HG03460 (cell line): ENCODE measurements around the gene NUB1.
A peak's percentile ranks its signal among the peaks of the same experiment; 100 is the strongest.

ENCODE experiments used
- ATAC-seq: cut with Tn5 transposase; IDR thresholded peaks from one replicate; pipeline ENCODE4 v1.9.1; 2021; ENCODE audit not compliant: unreplicated experiment

The NUB1 gene

DNA sequence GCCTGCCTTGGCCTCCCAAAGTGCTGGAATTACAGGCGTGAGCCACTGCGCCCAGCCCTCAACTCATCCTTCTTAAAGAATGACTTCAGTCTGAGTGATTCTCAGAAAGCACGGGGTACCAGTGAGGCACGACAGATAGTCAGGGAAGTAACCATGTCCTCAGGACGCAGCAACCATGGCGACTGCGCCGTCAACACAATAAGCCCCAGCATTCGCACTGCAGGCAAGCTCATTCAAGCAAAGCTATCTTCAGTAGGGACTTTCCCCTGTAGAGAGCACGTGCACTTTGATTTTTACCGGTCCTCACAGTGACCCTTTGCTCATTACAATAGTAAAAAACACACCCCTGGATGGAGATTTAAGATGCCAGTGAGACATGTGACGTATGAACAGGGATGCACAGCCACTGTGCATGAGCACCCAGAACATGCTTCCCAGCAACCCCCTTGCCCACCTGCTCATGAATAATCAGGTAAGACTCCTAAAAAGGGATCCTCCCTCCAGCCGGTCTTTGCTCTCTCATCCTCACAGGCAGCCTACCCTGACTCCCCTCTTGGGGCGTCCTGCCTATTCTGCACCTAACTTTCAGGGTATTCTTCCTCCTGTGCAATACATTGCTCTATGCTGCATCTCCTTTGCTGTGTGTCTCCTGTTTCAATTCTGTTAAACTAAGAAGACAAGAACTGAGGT is 59.2 kb downstream of the NUB1 start:
- ATAC-seq, result peak; percentile 61

DNA sequence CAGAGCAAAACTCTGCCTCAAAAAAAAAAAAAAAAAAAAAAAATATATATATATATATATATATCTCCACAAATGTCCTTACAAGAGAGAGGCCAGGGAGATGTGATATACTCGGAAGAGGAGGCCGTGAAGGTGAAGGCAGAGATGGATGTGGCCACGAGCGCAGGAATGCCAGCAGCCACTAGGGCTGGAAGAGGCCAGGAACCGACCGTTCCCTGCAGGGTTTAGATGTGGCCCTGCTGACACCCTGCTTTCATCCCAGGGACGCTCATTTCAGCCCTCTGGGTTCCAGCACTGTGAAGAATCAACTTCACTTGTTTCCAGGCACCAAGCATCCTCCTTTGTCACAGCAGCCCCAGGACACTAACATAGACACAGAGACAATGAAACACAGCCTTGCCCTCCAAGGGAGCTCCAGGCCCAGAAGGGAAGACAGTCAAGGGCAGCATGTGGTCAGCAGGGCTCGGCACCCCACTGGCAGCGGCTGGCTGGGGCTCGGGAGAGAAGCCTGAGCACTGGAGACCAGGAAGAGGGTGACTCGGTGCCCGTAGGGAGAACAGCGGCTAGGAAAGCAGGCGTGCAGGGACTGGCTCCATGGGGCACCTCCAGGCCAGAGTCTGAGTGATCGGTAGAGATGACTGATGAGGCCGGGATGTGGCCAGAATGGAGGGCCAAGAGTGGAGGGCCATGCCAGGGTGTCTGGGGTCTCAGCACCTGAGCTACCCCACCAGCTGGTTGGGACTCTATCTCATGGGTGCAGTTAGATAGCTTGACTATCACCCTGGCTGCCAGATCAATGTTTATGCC is 60.6 kb downstream of the NUB1 start:
- ATAC-seq, result no peak

DNA sequence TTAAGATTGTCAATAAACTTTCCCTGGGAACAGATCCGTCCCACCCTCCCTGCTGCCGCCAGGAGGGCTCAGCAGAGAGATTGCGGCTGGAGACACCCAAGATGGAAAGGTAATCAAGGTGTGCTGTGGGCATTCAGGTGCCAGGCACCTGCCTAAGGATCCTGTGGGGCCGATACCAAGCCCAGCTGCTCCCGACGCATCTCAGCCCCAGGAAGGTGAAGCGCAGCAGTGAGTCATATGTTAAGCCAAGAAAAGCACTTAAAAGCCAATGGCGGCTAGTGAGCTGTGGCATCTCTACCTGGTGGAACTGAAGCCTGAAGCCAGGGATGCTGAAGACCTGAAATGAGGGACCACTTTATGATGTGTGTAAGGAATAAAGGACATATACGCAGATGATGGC is 62.2 kb downstream of the NUB1 start:
- no peak for ATAC-seq

DNA sequence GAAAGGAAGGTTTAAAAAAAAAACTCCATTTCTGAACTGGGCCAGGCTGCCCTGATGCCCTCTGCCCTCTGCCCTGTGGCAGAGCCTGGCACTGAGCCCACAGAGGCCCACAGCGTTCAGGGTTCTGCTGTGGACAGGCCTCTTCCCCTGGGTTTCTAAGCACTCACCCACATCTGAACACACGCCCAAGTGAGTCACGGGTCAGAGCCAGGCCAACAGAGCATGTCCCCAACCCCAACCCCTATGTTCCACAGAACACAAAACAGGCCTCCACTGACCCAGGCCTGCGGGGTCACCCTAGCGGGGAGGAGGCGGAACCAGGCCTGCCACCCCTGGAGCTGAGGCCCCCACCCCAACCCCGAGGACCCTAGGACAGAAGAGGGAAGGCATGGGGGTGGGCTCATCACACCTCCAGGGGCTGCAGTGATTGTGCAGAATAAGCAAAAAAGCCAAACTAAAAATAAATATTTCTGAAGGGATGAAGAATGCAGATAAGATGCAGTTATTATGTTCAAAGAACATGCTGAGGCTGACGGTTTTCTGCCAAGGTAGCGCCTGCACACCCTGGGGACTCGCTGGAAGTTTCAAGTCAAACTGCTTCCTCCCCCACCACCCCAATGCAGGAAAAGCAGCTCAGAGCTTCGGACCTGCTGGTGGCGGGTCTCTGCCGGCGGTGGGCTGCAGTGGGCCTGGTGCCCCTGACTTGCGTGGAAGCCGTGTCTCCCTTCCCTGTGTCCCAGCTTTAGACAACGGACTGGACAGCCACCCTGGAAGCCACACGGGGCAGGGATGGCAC is 62.8 kb downstream of the NUB1 start:
- ATAC-seq, result no peak

DNA sequence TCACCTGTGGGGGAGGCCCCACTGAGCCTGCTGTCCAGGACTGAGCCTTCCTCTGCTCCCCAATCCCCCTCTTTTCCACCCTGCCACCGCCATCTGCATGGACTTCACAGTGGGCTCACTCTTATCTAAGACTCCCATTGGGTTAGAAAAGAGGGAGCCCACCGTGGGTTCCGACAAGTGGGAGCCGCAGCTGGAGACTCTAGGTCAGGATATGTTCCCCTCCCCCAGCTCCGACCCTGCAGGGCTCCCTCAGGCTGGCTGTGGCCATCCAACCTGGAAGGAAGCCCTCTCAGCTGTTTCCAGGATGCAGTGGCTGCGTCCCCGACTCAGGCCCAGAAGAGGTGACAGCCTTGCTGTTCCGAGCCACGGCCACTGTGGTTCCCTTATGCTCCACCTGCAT is 63.4 kb downstream of the NUB1 start:
- no peak for ATAC-seq

DNA sequence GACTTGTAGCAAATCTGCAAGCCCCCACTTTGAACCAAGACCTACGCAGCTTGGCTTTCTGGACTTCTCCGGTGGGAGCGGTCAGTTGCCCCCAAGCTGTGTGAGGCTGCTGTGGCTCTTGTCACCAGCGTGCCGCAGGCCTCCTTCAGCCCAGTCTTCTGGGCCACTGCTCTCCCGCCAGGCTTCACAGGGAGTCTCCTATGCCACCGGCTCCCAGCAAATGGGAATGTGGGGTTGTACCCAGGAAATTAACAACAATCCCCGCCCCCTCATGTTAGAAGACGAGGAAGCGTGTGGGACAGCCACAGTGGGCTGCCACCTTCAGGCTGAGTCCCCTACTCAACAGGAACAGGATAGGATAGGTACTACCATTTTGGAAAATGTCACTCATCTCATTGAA is 64.0 kb downstream of the NUB1 start:
- ATAC-seq, result no peak

DNA sequence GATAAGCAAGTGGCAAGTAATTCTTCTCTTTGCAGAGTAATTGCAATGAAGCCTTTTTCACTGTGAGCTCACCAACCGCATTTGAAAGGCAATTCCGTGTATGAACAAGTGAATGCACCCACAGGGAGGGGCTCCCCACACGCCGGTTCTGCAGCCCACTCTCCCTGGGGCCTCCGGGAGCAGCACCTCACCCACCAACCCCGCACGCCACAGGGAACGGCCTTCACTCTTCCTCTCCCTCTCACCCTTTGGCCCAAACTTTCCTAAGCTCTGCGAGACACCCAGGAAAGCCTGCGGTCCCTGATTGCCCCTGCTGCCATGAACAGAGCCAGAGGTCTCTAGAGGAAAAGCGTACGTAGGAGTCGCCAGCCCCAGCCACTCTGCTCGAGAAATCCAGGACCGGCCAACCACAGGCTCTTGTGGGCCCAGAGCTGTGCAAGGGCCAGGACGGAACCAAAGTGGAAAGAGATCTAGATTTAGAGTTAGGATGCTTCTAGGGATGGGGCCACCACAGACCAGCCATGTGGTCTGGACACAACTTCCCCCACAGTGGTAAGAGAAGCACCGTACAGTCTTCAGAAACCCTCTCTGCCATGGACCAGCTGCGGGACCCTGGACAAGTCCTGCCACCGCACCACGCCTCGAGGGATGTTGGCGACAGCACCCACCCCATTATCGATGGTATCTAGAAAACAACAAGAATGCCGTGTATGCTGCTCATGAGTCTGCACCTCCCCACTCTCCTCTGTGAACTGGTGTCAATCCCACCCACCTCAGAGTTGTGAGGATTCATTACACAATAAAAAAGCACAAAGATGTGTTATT is 64.7 kb downstream of the NUB1 start:
- ATAC-seq, result no peak

DNA sequence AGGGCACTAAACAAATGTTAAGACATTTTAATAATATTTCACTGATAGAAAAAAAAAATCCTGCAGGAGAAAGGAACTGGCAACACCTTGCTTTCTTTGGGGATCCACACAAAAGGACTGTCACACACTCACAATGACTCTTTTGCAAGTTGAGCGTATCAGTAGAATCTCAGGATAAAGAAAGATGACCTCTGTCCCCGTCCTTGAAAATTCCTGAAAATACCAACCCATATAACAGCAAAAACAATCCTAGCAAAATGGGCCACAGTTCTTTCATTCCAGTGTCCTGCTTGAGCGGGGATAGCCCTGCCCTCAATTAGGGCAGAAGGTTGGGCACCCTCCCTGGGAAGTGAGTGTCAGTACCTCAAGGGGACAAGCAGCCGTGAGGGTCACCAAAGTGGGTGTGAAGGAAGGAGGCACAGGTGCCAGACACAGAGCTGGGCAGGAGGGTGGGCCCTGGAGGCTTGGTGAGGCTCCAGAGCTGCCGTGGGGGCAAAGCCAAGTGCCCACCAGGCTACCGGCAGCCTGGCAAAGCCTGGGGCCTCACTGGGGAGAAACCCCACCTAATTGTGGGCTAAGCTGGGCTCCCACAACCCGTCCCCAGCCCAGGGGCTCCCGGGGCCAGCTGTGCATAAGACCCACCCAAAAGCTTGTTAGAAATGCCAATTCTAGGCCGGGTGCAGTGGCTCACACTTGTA is 65.4 kb downstream of the NUB1 start:
- ATAC-seq, result no peak

DNA sequence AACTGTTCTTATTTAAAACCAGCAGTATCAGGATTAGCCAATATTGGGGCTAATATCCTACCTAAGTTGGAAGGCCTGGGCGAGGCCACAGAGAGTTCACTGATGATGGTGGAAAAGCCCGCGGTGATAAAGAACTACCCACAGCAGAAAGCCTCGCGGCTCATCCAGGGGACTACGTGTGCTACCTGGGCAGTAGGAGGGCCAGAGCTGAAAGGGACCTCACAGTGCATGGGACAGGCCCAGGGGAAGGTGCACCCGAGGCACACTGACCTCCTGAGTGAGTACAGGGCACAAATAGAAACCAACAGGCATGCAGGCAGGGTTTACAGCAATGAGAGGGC is 66.9 kb downstream of the NUB1 start:
- no peak for ATAC-seq

DNA sequence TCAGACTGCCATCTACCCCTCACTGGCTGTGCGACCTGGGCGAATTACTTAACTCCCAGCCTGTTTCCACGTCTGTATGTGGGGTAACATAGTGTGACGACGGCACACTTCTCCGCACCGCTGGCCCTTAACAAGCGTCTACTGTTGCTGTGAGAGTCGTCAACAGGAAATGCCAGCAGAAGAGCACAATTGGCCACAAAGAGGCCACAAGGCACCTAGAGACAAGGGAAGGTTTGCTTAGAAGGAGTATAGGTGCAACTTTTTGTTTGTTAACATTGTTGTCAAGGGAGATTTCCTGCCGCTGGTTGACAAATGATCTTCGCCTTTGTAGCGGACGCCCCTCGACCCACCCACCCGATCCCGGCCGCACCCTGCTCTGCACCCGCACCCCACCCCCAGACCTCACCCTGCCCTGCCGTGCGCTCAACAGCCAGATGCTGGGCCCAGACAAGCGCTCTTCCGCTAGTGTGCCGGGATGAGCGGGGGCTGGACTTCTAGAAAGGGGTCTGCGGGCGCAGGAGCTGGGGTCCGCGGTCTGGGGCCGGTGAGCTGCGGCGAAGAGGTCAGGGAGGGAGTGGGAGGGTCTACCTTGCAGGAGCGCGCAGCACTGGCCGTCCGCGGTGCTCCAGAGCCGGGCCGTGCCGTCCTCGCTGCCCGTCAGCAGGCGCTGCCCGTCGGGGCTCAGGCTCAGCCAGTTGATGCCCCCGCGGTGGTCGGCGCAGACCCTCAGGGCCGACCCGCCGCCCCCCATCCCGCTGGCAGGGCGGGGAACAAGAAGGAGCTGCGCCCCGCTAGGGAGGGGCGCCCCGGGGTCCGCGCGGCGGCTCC is 67.4 kb downstream of the NUB1 start:
- peak; percentile 68 for ATAC-seq

DNA sequence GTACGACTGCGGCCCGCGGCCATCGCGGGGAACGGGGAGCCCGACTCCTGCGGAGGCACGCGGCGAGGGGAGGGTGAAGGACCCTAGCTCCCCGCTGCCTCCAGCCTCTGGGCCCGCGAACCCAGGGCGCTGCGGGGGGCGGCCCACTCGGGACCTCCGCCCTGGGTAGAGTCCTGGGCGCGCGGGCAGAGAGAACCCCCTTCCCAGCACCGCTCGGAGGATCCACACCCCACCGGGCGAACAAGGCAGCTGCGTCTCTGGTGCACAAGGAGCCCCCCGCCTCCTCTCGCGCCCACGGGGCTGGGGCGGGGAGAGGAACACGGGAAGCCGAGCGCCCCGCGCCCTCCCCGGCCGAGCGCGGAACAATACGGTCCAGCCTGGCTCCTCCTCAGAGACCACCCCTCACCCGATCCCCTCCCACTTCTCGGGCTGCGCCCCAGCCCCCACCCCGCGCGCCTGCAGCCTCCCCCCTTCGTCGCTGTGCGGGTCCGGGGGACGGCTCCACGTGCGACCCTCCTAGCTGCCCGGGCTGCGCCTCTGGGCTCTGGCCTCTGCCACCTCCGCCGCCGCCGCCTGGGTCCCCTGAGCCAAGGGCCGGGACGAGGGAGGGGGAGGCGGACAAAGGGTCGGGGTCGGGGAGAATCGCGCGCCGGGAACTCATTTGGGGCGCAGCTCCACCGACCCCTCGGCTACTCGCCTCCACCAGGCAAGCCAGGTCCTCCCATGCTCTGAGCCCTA is 68.2 kb downstream of the NUB1 start, which contains the start of gene WDR86:
Gene WDR86, minus strand, starts transcription at position 372 of the 738 bp plus-strand sequence. CDS start 449 bp downstream, outside the sequence.
- ATAC-seq, result no peak

DNA sequence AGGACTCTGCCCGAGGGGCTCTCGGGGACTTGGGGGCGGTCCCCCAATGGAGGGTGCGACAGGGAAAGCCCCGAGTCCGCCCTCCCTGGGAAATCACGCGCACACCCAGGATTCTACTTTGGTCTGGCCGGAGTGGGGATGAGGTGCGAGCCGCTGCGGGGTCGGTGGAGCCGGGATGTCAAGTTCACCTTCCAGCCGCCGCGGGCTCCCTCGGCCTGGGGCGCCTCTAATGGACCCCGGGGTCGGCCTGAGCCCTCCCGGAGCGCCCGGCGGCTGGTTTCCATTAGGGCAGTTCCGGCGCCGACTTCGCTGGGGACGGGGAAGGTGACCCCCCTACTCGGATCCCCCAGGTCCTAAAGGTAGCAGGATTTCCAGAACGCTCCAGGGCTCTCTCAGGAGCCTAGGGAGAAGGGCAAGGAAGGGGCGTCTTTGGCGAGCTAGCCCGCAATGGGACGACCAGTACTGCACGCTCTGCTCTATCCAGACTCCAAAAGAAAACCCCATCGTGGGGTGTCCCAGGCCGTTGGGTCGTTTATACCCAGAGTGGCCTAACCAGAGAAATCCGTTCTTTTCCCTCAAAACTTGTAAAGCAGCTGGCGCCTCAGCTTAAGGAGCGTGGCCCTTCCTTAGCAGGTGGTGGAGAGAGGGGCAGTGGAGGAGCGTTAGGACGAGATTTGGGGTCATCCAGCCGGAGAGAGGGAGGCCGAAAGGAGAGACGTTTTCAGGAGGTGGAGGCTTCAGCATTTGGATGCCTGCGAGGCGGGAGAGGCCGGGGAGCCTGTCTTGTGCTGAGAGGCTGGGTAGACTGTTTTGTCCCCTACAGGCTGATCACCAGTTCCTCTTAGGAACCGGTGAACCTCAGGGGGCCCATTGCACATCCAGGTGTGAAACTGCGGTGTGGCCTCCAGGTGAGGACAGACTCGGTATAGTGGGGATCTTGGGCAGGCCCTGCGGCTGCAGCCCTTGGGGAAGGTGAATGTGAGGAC is 69.1 kb downstream of the NUB1 start:
- ATAC-seq, result no peak

DNA sequence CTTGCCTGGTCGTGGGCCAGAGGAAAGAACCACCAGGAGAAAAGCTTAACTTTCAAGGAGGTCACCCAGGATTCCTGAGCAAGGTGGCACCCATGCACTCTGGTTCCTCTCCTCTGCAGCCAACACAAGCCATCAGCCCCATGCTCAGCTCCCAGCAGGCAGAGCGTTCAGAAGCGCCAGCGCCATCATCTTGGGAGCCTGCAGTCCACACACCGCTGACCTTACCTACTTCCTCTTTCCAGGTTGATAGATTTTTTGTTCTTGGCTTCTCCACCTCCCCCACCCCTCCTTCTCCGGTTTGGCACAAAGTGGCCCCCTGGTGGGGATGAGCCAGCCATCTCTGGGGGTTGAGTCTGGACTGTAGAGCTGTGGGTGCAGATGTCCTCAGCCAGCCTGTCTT is 69.9 kb downstream of the NUB1 start:
- no peak for ATAC-seq

DNA sequence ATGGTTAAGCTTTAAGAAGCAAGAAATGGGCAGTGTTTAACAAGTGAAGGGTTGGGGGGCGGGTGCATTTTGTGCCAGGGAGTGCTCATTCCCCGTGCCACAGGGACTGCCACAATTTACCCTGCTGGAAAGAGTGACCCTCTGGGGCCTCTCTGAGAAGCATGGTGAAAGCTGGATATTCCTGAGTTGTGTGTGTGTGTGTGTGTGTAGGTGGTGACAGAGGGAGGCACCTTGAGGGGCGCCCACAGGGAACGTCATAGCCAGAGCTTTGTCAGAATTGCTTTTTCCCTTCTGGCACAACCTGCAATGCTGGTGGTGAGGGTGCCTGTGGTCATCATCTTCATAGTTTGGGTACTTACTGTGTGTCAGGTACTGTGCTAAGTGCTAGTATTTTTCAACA is 70.7 kb downstream of the NUB1 start:
- no peak for ATAC-seq

DNA sequence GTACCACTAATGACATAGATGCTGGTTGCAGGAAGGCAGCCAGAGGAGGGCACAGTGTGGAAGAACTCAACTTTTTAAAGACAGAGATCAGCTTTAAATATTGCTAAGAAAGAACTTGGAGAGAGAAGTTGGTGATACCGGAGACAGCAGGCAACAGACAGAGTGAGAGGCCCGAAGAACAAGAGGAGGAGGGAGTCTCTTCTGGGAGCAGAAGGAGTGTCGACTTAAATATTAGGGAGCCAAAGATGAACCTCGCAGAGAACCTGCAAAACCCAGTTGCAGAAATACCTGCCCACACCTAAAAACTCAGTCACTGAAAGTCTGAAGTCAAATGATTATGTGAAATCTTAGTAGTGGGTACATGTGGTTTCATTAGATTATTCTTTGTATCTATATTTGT is 71.6 kb downstream of the NUB1 start:
- ATAC-seq, result no peak

DNA sequence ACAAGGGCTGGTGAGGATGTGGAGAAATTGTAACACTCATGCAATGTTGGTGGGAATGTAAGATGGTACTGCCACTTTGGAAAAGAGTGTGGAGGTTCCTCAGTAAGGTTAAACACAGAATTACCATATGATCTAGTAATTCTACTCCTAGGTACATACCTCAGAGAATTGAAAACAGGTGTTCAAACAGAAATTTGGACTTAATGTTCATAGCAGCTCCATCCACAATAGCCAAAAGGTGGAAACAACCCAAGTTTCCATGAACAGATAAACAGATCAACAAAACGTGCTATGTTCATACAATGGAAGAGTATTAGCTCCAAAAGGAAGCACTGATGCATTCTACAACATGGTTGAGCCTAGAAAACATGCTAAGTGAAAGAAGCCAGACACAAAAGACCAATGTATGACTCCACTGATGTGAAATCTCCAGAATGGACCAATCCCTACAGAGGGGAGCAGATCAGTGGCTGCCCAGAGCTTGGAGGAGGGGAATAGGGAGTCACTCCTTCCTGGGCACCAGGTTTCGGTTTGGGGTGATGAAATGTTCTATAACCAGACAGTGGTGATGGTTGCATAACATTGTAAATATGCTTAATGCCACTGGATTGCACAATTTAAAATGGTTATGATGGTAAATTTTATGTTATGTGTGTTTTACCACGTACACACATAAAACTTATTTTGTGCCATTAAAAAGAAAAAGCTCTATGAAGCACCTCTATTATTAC is 73.9 kb downstream of the NUB1 start:
- no peak for ATAC-seq
